GM10266 (cell line): ENCODE data around the gene ARR3.
"Not testable (repeated sequence)": the region's sequence is repeated elsewhere in the genome, so short reads cannot be mapped to it uniquely, and the experiment has no call there.

Experiments
- DNase-seq: peaks from one replicate; pipeline ENCODE4 v3.0.0; 2012; ENCODE audit errors: extremely low spot score
- TF ChIP-seq, protein P1 (sequence below): IDR thresholded peaks from 2 replicates; pipeline ENCODE4 v1.5.1; 2012; ENCODE audit warnings: mild to moderate bottlenecking, low read depth; ENCODE audit not compliant: control insufficient read depth, insufficient read depth; ENCODE audit errors: missing control alignments

The ARR3 gene

DNA sequence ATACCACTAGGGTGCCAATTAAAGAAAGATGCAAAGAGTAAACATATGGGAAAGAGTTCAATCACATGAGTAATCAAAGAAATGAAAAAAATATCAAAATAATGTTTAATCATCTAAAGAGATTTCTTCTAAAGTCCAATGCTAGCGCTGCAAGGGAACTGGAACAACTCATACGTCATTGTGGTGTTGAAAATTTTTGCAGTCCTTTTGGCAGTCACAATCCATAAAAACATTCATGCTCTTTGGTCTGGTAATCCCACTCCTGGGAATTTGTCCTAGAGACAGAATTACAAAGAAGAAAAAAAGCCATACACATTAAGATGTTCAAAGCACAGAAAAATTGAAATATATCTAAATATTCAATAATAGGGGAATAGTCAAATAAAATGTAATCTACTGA is 12.7 kb upstream of the ARR3 start:
- DNase-seq, result no peak
- TF ChIP-seq, protein P1, sequence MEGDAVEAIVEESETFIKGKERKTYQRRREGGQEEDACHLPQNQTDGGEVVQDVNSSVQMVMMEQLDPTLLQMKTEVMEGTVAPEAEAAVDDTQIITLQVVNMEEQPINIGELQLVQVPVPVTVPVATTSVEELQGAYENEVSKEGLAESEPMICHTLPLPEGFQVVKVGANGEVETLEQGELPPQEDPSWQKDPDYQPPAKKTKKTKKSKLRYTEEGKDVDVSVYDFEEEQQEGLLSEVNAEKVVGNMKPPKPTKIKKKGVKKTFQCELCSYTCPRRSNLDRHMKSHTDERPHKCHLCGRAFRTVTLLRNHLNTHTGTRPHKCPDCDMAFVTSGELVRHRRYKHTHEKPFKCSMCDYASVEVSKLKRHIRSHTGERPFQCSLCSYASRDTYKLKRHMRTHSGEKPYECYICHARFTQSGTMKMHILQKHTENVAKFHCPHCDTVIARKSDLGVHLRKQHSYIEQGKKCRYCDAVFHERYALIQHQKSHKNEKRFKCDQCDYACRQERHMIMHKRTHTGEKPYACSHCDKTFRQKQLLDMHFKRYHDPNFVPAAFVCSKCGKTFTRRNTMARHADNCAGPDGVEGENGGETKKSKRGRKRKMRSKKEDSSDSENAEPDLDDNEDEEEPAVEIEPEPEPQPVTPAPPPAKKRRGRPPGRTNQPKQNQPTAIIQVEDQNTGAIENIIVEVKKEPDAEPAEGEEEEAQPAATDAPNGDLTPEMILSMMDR, result no peak

DNA sequence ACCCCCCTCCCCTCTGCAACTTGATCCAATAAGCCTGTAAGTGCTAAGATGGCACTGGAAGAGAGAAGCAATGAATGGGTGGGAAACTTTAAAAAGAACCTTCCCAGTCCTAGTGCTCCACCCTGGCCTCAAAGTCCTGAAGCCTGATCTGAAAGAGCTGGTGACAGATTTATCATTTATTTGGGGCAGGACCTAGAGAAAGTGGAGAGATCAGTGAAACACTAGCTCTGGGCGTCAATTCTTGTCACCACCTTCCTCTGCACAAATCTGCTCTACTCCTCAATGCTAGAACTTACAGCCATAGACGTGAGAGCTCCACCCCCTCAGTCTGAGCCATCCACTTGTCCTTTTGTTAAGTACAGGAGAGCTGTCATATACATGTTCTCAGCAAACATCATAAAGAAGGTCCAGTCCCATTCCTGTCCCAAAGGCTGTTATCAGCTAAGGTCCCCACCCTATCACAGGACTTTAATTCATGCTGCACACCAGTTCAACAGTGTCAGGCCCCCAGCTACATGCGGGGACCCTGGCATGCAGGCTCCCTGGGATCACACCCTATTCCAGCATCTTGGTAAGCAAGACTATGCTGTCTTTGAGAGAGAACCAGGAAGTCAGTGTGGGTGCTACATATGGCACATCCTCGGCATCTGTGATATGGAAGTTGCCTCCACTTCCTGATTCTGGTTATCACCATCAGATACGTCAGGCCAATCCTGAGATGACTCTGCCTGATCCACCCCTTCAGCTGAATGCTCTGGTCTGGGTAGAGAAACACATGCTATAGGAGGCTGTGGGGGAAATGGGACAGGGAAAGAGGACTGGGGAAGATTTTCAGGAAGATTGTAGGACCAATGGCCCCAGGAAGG is 10.5 kb upstream of the ARR3 start:
- TF ChIP-seq, protein P1, result no peak
- DNase-seq, result no peak

DNA sequence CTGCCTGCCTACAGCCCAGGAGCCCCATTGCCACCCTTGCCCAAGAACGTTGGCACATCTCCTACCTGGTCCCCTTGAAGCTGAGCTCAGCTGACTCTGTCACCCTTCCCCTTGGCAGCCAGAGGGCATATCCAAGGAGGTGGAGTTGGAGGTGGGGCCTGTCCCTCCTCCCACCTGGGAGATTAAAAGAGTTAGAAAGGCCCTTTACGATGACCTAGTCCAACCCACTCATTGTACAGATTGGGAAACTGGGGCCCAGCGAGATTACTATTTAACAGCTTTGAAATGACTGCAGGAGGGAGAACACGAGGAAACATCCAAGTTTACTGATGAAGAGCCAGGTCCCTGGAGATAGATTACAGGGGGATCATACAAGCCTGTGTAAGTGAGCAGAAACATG is 8.0 kb upstream of the ARR3 start, which contains the start of gene P2RY4:
TSS of gene P2RY4 (minus strand) at position 101 of the 400 bp plus-strand sequence. CDS start 580 bp downstream, outside the sequence.
- TF ChIP-seq, protein P1, result no peak
- no peak for DNase-seq

DNA sequence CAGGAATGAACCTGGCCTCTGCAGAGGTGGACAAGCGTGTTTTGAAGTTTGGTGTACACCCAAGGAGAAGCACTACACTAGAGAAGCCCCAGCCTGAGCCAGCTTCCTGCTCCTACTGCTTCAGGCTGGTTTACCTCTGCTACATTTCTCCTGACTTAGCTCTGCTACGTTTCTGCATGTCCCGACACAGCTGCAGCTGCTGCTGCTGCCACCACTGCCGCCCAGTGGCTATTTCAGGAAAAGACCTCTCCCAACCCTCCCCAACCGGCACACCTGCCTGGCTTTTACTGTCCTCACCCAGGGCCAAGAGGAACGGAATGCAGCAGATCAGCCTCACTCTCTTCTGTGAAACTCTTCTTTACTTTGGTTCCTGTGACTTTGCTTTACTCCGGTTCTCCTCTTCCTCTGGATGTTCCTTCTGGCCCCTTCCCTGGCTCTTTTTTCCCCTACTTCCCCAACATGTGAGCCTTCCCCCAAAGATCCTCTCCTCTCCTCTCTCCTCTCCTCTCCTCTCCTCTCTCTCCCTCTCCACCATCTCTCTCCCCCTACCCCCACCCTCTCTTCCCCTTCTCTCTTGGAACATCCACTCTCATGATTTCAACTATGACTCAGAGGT is 5.1 kb upstream of the ARR3 start:
- TF ChIP-seq, protein P1, result peak; percentile 45
- peak; percentile 4 for DNase-seq

DNA sequence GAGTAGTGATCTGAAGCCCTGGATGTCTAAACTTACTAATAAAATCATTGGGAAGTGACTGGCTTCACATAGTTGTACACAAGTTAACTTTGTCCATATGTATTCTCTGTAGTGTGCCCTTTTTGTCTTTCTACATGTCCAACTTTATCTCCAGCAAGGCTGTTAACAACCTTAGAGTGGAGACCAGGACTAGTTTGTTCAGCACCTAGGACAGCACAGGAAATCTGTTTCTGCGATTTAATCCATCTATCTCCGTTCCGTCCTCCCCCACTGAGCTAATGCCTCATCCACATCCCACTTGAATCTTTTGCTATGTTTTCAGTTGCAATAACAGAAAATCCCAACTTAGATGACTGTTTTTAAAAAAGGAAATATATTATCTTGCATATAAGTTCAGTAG is 3.4 kb upstream of the ARR3 start:
- DNase-seq, result no peak
- TF ChIP-seq, protein P1, result no peak

DNA sequence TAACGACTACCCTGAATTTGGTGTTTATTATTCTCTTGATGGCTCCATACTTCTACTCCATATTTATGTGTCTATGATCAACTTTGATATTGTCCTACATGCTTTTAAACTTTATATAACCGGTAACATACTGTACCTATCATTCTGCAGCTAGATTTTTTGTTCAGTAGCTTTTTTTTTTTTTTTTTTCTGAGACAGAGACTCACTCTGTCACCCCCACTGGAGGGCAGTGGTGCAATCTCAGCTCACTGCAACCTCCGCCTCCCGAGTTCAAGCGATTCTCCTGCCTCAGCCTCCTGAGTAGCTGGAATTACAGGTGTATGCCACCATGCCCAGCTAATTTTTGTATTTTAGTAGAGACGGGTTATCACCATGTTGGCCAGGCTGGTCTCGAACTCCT is 5.9 kb downstream of the ARR3 start:
- not testable (repeated sequence) for DNase-seq

DNA sequence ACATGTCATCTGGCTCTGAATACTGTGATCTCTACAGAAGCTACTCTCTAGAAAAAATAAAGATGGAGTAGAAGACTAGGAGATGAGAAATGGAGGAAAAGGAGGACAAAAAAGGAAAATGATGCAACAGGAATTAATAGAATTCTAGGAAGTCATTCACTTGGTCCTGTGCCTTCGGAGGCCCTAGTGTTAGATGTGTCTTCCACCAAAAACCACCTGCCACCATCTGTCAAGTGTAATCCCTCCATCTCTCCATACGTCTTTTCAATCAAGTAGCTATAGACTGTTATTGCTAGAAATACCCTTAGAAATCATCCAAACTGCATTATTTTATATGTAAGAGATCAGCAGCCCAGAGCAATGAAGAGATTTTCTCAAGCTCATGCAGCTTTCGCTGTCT is 10.9 kb downstream of the ARR3 start:
- TF ChIP-seq, protein P1, result no peak
- no peak for DNase-seq
